ENCODE results near the gene CFAP45.
"Not testable (repeated sequence)": the region's sequence is repeated elsewhere in the genome, so short reads cannot be mapped to it uniquely, and the experiment has no call there.

Gene CFAP45

DNA sequence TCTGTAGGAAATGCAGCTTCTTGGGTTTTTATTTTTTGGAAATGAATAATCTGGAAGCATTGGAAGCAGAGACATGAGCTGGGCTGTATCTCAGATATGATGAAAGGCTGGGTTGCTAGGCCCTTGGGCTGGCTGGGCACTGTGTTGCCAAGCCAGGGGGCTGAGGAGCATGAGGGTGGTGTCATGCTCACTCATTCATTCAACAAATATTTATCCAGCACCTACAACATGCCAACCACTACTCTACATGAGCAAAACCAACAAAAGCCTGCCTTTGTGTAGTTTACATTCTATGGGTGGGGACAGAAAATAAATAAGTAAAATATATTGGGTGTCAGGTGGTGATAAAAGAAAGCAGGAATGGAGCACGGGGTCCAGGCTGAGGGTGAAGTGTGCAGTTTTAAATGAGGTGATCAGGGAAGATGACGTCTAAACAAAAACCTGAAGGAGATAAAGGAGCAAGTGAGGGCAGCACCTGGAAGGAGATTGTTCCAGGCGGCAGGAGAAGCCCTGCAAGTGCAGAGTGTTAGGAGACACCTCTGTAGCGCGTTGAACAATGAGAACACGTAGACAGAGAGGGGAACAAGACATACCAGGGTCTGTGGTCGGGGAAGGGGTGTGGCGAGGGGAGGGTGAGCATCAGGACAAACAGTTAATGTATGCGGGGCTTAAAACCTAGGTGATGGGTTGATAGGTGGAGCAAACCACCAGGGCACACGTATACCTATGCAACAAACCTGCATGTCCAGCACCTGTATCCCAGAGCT, 14.5 kb upstream of the CFAP45 start:
- Mint-ChIP-seq H3K27ac (no peak overlapping the region), H3K36me3 (ENCODE audit: low read depth) (peaks cover 40% of the 10 kb centered on the region), H3K4me3 (no peak overlapping the region), H3K27me3 (no peaks in the 10 kb centered on the region), H3K4me1 (ENCODE audit: low read depth) (peaks cover 54% of the 10 kb centered on the region), H3K9me3 (no peaks in the 10 kb centered on the region)
- intact Hi-C loops (cut with micrococcal nuclease), result no loop called here

- intact Hi-C loops (cut with micrococcal nuclease), result no loop called here
- Mint-ChIP-seq H3K4me1 (ENCODE audit: low read depth) (peaks cover 52% of the 10 kb centered on the region), H3K9me3 (no peaks in the 10 kb centered on the region), H3K36me3 (ENCODE audit: low read depth) (peaks cover 32% of the 10 kb centered on the region), H3K27me3 (no peaks in the 10 kb centered on the region), H3K4me3 (no peak overlapping the region), H3K27ac (peak overlapping the region; percentile 8)
These were observed 13.7 kb upstream of the CFAP45 start for GRCh38 chr1:159913451-159914192.

DNA sequence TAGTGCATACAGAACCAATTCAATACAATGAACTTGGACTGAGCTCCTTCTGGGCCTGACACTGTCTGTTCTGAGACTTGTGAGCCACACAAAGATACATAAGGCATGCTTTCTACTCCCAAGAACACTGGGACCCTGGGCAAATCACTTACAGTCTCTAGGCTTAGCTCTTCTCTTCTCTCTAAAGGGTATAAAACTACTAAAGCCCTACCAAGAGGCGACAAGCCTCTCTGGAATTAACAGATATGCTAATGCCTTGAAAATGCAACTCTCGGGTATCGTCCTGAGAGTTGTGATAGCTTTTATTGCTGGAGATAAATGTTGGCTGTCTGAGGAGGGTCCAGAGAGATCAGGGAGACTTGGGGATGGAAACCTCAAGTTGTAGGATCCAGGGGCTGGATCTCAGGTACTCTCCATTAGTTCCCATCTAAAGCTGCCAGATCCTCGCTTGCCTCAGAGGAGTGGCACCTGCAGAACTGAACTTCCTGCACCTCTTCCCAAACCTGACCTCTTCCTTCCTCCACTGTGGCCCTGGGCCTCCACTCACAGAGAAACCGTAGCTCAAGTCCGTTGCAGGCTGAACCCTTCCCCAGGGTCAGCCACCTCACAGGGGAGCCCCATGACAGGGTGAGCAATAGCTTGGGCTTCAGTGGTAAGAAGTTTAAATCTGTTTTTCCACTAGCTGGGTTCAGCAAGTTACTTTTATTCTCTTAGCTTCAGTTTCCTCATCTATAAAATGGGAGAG, 11.5 kb upstream of the CFAP45 start:
- Mint-ChIP-seq H3K27ac (peak overlapping the region; percentile 85), H3K27me3 (no peaks in the 10 kb centered on the region), H3K9me3 (no peaks in the 10 kb centered on the region), H3K4me1 (ENCODE audit: low read depth) (peaks cover 39% of the 10 kb centered on the region), H3K36me3 (ENCODE audit: low read depth) (peaks cover 11% of the 10 kb centered on the region), H3K4me3 (no peak overlapping the region)
- intact Hi-C loops (cut with micrococcal nuclease), result no loop called here

- no peak overlapping the region for H3K27ac Mint-ChIP-seq
- intact Hi-C loops (cut with micrococcal nuclease), result no loop called here
- no peaks in the 10 kb centered on the region for H3K36me3 Mint-ChIP-seq (ENCODE audit: low read depth)
- peaks cover 29% of the 10 kb centered on the region for H3K4me1 Mint-ChIP-seq (ENCODE audit: low read depth)
- H3K27me3 Mint-ChIP-seq, result no peaks in the 10 kb centered on the region
- H3K9me3 Mint-ChIP-seq, result no peaks in the 10 kb centered on the region
- no peak overlapping the region for H3K4me3 Mint-ChIP-seq
These were observed 8.3 kb upstream of the CFAP45 start for GRCh38 chr1:159908031-159908940.

DNA sequence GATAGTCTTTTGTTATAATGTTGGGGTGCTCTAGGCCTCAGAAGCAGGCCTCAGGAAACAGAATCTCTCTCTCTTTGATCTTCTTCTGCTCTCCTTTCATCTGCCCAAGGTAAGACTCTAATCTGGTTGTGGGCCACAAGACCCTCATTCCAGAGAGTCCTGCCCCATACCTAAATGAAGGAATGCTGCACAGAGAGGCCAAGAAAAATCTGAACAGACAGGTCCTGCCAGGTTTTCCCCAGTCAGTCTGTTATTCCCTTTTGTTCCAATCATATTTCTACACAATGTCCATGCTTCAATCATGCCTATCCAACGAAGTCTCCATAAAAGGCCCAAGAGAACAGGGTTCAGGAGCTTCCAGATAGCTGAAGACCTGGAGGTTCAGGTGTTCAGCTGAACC, 7.0 kb upstream of the CFAP45 start:
- H3K4me1 Mint-ChIP-seq (ENCODE audit: low read depth), result peaks cover 21% of the 10 kb centered on the region

DNA sequence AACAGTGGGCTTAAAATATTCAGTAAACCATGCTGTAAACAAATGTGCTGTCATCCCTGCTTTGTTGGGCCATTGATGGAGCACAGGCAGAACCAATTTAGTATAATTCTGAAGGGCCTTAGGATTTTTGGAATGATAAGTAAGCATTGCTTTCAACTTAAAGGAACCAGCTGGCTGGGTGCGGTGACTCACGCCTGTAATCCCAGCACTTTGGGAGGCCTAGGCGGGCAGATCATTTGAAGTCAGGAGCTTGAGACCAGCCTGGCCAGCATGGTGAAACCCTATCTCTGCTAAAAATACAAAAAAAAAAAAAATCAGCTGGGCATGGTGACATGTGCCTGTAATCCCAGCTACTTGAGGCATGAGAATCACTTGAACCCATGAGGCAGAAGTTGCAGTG, 4.1 kb upstream of the CFAP45 start:
- H3K36me3 Mint-ChIP-seq (ENCODE audit: low read depth); H3K27ac Mint-ChIP-seq; H3K9me3 Mint-ChIP-seq; intact Hi-C loops (cut with micrococcal nuclease); H3K4me3 Mint-ChIP-seq: not testable (repeated sequence)
- Mint-ChIP-seq H3K27me3 (peaks cover 18% of the 10 kb centered on the region), H3K4me1 (ENCODE audit: low read depth) (peaks cover 28% of the 10 kb centered on the region)

More for the DNA sequence above, 7.0 kb upstream of the CFAP45 start:
- Mint-ChIP-seq H3K9me3 (no peaks in the 10 kb centered on the region), H3K27ac (peak overlapping the region; percentile 13), H3K4me3 (no peak overlapping the region), H3K36me3 (ENCODE audit: low read depth) (no peaks in the 10 kb centered on the region), H3K27me3 (no peaks in the 10 kb centered on the region)
- intact Hi-C loops (cut with micrococcal nuclease), result no loop called here

DNA sequence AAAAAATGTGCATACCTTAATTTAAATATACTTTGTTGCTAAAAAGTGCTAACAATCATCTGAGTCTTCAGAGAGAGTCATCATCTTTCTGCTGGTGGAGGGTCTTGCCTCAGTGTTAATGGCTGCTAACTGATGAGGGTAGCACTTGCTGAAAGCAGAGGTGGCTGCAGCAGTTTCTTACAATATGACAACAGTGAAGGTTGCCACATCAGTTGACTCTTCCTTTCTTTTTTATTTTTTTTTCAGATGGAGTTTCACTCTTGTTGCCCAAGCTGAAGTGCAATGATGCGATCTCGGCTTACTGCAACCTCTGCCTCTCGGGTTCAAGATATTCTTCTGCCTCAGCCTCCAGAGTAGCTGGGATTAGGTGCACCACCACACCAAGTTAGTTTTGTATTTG, 2.6 kb upstream of the CFAP45 start:
- Mint-ChIP-seq H3K4me3 (no peak overlapping the region), H3K27ac (no peak overlapping the region), H3K36me3 (ENCODE audit: low read depth) (no peaks in the 10 kb centered on the region), H3K27me3 (peaks cover 18% of the 10 kb centered on the region), H3K9me3 (no peaks in the 10 kb centered on the region), H3K4me1 (ENCODE audit: low read depth) (peaks cover 39% of the 10 kb centered on the region)
- intact Hi-C loops (cut with micrococcal nuclease), result no loop called here

DNA sequence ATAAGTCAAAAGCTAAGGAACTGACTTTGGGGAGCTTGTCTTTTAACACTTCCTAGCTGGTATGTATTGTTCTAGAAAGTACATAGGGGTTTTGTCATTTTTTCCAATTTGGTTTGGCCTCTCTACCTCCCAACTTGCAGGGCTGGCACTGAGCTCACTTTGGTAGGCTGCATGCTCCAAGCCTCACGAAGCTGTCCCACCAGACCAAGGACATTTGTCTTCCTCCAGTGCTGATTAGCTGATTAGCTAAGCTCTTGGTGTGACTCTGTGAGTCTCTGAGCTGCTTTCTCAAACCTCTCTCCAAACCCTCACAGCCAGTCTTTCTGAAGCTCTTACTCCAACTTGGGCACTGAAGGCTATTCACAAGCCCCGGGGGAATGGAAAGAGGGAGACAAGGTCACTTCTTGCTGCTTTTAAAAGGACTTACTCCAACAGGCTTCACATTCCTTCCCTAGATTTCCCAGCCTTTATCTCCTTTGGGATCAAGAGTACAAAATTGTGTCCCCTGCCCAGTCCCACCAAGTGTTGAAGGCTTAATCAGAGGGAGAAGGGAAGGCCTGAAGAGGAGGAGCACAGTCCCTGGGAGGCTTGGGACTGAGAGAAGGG, 893 bp upstream of the CFAP45 start:
- H3K27ac Mint-ChIP-seq, result peak overlapping the region; percentile 83
- no peak overlapping the region for H3K4me3 Mint-ChIP-seq
- peaks cover 50% of the 10 kb centered on the region for H3K4me1 Mint-ChIP-seq (ENCODE audit: low read depth)
- intact Hi-C loops (cut with micrococcal nuclease), result no loop called here
- no peaks in the 10 kb centered on the region for H3K9me3 Mint-ChIP-seq
- H3K36me3 Mint-ChIP-seq (ENCODE audit: low read depth), result no peaks in the 10 kb centered on the region
- H3K27me3 Mint-ChIP-seq, result peaks cover 18% of the 10 kb centered on the region

- intact Hi-C loops (cut with micrococcal nuclease), result loop anchor here (2.0 to 10.0 kb wide), 2 partner anchors 23 to 735 kb away; no protein-coding TSS in a partner anchor
- not testable (repeated sequence) for H3K36me3 Mint-ChIP-seq (ENCODE audit: low read depth); H3K9me3 Mint-ChIP-seq
- Mint-ChIP-seq H3K4me1 (ENCODE audit: low read depth) (peaks cover 58% of the 10 kb centered on the region), H3K4me3 (peak overlapping the region; percentile 41), H3K27ac (peak overlapping the region; percentile 83), H3K27me3 (peaks cover 18% of the 10 kb centered on the region)
These were observed 331 bp downstream of the CFAP45 start for GRCh38 chr1:159899634-159900033.

GRCh38 chr1:159898527-159898926, 1.4 kb downstream of the CFAP45 start:
- H3K4me1 Mint-ChIP-seq (ENCODE audit: low read depth), result peaks cover 58% of the 10 kb centered on the region
- intact Hi-C loops (cut with micrococcal nuclease), result loop anchor here (2.0 to 10.0 kb wide), 2 partner anchors 24 to 734 kb away; no protein-coding TSS in a partner anchor
- H3K27ac Mint-ChIP-seq, result peak overlapping the region; percentile 58
- no peaks in the 10 kb centered on the region for H3K9me3 Mint-ChIP-seq
- H3K36me3 Mint-ChIP-seq (ENCODE audit: low read depth), result no peaks in the 10 kb centered on the region
- peaks cover 18% of the 10 kb centered on the region for H3K27me3 Mint-ChIP-seq
- no peak overlapping the region for H3K4me3 Mint-ChIP-seq

GRCh38 chr1:159897962-159898361, 2.0 kb downstream of the CFAP45 start:
- no peaks in the 10 kb centered on the region for H3K36me3 Mint-ChIP-seq (ENCODE audit: low read depth)
- peaks cover 58% of the 10 kb centered on the region for H3K4me1 Mint-ChIP-seq (ENCODE audit: low read depth)
- no peak overlapping the region for H3K4me3 Mint-ChIP-seq
- H3K27ac Mint-ChIP-seq, result peak overlapping the region; percentile 58
- intact Hi-C loops (cut with micrococcal nuclease), result loop anchor here (2.0 to 10.0 kb wide), 2 partner anchors 25 to 733 kb away; no protein-coding TSS in a partner anchor
- peaks cover 18% of the 10 kb centered on the region for H3K27me3 Mint-ChIP-seq
- no peaks in the 10 kb centered on the region for H3K9me3 Mint-ChIP-seq

DNA sequence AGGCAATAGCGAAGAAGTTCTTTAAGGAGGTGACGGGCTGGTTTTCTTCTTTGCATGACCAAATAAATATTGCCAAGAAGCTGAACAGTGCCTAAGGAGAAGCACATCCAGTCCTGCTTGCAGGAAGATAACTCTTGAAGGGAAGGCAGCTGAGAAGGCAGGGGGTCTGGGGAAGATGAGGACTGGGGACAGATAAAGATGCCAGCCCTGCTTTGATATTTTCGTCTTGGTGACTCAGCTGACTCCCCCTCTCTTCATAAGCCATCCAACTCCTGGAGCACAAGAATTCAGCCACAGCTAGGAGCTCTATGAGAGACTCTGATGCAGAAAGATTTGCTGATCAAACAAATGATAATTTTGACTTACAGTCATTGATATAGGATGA, 3.4 kb downstream of the CFAP45 start:
- H3K27ac Mint-ChIP-seq, result peak overlapping the region; percentile 77
- H3K4me3 Mint-ChIP-seq, result no peak overlapping the region
- H3K27me3 Mint-ChIP-seq, result peaks cover 16% of the 10 kb centered on the region
- H3K36me3 Mint-ChIP-seq (ENCODE audit: low read depth), result no peaks in the 10 kb centered on the region
- intact Hi-C loops (cut with micrococcal nuclease), result loop anchor here (10.0 kb wide), 1 partner anchor 732 kb away; no protein-coding TSS in a partner anchor
- no peaks in the 10 kb centered on the region for H3K9me3 Mint-ChIP-seq
- H3K4me1 Mint-ChIP-seq (ENCODE audit: low read depth), result peaks cover 57% of the 10 kb centered on the region
